HEK293T (cell line): Measurements from ENCODE around the gene HSPG2.

Experiments used
- CTCF ChIA-PET: fragments of 350-600 bp; formaldehyde crosslinking; extraction: SDS; loops from one replicate; lab custom pipeline; 2021; ENCODE audit warnings: antibody characterized with exemption, inconsistent platforms; lab: Yijun Ruan, JAX
- POLR2A ChIA-PET: fragments of 350-600 bp; formaldehyde crosslinking; extraction: SDS; loops from one replicate; lab custom pipeline; 2020; ENCODE audit warnings: antibody characterized with exemption, inconsistent platforms; lab: Yijun Ruan, JAX
- DNase-seq: peaks from one replicate; pipeline ENCODE4 v3.0.0; 2012; ENCODE audit warnings: mixed read lengths; ENCODE audit errors: extremely low spot score
- ARNT ChIP-seq: fragments of 450-650 bp; IDR thresholded peaks from 2 replicates; pipeline ENCODE4 v1.6.1; 2017; ENCODE audit warnings: mild to moderate bottlenecking
- BHLHE40 ChIP-seq: fragments of 450-650 bp; IDR thresholded peaks from 2 replicates; pipeline ENCODE4 v1.6.1; 2016; ENCODE audit warnings: mild to moderate bottlenecking, moderate library complexity, borderline replicate concordance
- CTBP1 ChIP-seq: fragments of 450-650 bp; IDR thresholded peaks from 2 replicates; pipeline ENCODE4 v1.6.1; 2016; ENCODE audit warnings: borderline replicate concordance
- ELF4 ChIP-seq: fragments of 450-650 bp; IDR thresholded peaks from 2 replicates; pipeline ENCODE4 v1.6.1; 2017; ENCODE audit warnings: antibody characterized with exemption
- FOXA1 ChIP-seq: fragments of 450-650 bp; IDR thresholded peaks from 2 replicates; pipeline ENCODE4 v1.6.1; 2016; ENCODE audit warnings: mild to moderate bottlenecking
- FOXK2 ChIP-seq: fragments of 450-650 bp; IDR thresholded peaks from 2 replicates; pipeline ENCODE4 v1.6.1; 2016; ENCODE audit warnings: mild to moderate bottlenecking
- FOXM1 ChIP-seq: fragments of 450-650 bp; IDR thresholded peaks from 2 replicates; pipeline ENCODE4 v1.6.1; 2017; ENCODE audit warnings: mild to moderate bottlenecking, borderline replicate concordance
- HDGF ChIP-seq: fragments of 450-650 bp; IDR thresholded peaks from 2 replicates; pipeline ENCODE4 v1.6.1; 2017; ENCODE audit warnings: antibody characterized with exemption, borderline replicate concordance
- L3MBTL2 ChIP-seq: fragments of 450-650 bp; conservative IDR thresholded peaks from 2 replicates; pipeline ENCODE4 v1.6.1; 2016; ENCODE audit warnings: mild to moderate bottlenecking
- LEF1 ChIP-seq: fragments of 450-650 bp; IDR thresholded peaks from 2 replicates; pipeline ENCODE4 v1.6.1; 2017; ENCODE audit warnings: mild to moderate bottlenecking, borderline replicate concordance
- NFRKB ChIP-seq: fragments of 450-650 bp; IDR thresholded peaks from 2 replicates; pipeline ENCODE4 v1.6.1; 2016; ENCODE audit warnings: mild to moderate bottlenecking, moderate library complexity
- SP1 ChIP-seq: fragments of 450-650 bp; IDR thresholded peaks from 2 replicates; pipeline ENCODE4 v1.6.1; 2017
- SUZ12 ChIP-seq: fragments of 450-650 bp; IDR thresholded peaks from 2 replicates; pipeline ENCODE4 v1.6.1; 2016; ENCODE audit warnings: mild to moderate bottlenecking
- TARDBP ChIP-seq: fragments of 450-650 bp; IDR thresholded peaks from 2 replicates; pipeline ENCODE4 v1.6.1; 2016
- ZNF384 ChIP-seq: fragments of 450-650 bp; IDR thresholded peaks from 2 replicates; pipeline ENCODE4 v1.6.1; 2016
- TF ChIP-seq, protein P1 (sequence below): fragments of 450-650 bp; IDR thresholded peaks from 2 replicates; pipeline ENCODE4 v1.6.1; 2016

The HSPG2 gene

GRCh38 chr1:21955501-21956281, 18.6 kb upstream of the HSPG2 start:
- TF ChIP-seq FOXM1 (no peak), L3MBTL2 (no peak), ZNF384 (no peak), ARNT (no peak), TARDBP (no peak), SP1 (no peak), ELF4 (no peak), CTBP1 (no peak), SUZ12 (no peak), HDGF (no peak), FOXA1 (no peak), BHLHE40 (no peak), NFRKB (no peak), FOXK2 (no peak), LEF1 (no peak)
- TF ChIP-seq, protein P1, sequence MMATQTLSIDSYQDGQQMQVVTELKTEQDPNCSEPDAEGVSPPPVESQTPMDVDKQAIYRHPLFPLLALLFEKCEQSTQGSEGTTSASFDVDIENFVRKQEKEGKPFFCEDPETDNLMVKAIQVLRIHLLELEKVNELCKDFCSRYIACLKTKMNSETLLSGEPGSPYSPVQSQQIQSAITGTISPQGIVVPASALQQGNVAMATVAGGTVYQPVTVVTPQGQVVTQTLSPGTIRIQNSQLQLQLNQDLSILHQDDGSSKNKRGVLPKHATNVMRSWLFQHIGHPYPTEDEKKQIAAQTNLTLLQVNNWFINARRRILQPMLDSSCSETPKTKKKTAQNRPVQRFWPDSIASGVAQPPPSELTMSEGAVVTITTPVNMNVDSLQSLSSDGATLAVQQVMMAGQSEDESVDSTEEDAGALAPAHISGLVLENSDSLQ: no peak
- no peak for DNase-seq
- POLR2A ChIA-PET: interaction anchor here (0.8 kb wide), 1 partner anchor 21 kb away, joined by 3 read pairs; no protein-coding TSS in a partner anchor
- CTCF ChIA-PET: no interaction called here

DNA sequence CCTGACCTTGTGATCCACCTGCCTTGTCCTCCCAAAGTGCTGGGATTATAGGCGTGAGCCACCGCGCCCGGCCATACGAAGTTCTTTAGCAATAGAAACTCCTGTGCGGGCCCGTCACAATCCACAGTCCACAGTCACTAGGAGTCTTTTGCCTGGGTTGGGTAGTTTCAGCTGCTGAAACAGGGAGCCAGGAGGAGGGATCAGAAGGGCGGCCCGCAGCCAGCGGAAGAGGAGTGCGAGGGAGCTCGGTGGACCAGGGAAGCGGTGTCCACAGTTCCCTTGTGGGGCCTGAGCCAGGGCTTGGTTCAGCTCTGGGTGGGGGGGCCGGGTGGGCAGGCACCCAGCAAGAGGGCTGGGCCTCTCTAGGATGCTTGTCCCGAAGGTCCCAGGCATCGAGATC, 17.9 kb upstream of the HSPG2 start:
- POLR2A ChIA-PET: no interaction called here
- CTCF ChIA-PET: no interaction called here
- DNase-seq: no peak
- TF ChIP-seq ZNF384 (no peak), SP1 (no peak), LEF1 (no peak), FOXK2 (no peak), NFRKB (no peak), FOXA1 (no peak), ELF4 (no peak), TARDBP (no peak), ARNT (no peak), L3MBTL2 (no peak), HDGF (no peak), BHLHE40 (no peak)

DNA sequence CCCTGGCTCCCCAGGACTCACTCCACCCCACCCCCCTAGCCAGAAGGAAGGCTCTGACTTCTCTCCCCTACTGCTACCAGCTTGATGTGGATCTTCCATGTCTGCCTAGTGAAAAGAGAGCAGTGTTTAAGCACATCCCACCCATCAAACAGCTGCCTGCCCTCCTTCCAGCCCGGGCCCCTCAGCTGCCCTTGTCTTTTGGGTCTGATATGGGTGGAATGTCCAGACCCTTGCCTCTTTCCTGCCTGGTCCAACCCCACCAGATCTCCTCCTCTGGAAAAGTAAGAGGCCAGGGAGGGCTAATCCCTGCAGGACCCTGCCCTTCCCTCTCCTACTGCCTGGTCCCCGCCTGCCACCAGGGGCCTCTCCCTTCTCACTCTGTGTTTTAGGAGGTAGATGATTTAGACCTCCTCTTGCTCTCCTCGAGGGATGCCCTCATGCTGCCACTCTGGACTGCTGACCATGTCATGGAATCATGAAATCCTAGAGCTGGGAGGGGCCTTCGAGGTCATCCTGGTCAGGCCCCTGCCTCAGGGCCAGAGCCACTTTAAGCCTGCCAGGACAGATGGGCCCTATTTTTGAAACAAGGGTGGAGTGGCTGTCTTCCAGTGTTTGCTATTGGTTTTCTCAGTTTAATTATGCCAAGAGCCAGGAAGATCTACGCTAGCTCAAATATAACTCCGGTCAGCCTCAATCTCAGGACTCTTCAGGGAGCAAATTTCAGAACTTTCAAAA, 15.8 kb upstream of the HSPG2 start:
- POLR2A ChIA-PET: no interaction called here
- DNase-seq: no peak
- TF ChIP-seq SUZ12 (no peak), NFRKB (no peak), SP1 (no peak), FOXK2 (no peak), ELF4 (no peak), TARDBP (no peak), ZNF384 (no peak), FOXA1 (no peak), L3MBTL2 (no peak), FOXM1 (no peak), LEF1 (no peak), BHLHE40 (no peak), CTBP1 (no peak)
- CTCF ChIA-PET: no interaction called here

GRCh38 chr1:21951226-21951870, 14.2 kb upstream of the HSPG2 start:
- ChIA-PET POLR2A (no interaction called here), CTCF (interaction anchor here (0.5 kb wide), 1 partner anchor 14 kb away, joined by 3 read pairs; no protein-coding TSS in a partner anchor)
- DNase-seq: no peak
- TF ChIP-seq FOXA1 (no peak), ELF4 (no peak), LEF1 (no peak), CTBP1 (no peak), SUZ12 (no peak), ZNF384 (no peak)
- TF ChIP-seq, protein P1: no peak

- DNase-seq: no peak
Measured at GRCh38 chr1:21950734-21951133, 13.6 kb upstream of the HSPG2 start.

More at GRCh38 chr1:21950734-21951133, 13.6 kb upstream of the HSPG2 start:
- TF ChIP-seq BHLHE40 (no peak), ARNT (no peak), FOXK2 (no peak), NFRKB (no peak), CTBP1 (no peak), L3MBTL2 (no peak), SUZ12 (no peak), ZNF384 (no peak), FOXM1 (no peak), SP1 (no peak)
- TF ChIP-seq, protein P1: no peak
- POLR2A ChIA-PET: no interaction called here
- CTCF ChIA-PET: no interaction called here
